Measurements from ENCODE around the gene PRR36. TPM values are rescaled to one million over a fixed set of nuclear protein-coding genes. Genes with fewer than 3 reads are reported as not detected.

Gene PRR36
- total RNA-seq, 2 donors from 2014 or later: 2.2 to 4.2 TPM

DNA sequence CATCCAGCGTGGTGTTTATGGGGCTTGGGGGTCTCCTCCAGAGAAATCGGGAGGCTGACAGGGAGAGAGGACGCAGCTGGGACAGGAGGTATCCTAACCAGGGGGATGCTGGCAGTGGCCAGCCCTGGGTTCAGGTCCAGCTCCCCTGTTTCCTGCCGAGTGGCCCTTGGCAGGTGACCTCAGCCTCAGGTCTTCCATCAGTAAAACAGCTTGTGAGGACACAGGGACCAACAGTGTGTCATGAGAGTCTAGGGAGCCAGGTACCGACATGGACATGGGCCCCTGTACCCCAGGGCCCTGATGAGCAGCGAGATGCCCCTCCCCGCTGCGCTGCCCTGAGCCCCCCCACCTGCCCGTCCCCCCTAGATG, 24.6 kb downstream of the PRR36 start:
- Histone ChIP-seq H3K27ac (no peak overlapping the region), H3K27me3 (replicated peaks; ENCODE audit: insufficient read depth) (no peaks in the 10 kb centered on the region), H3K4me1 (replicated peaks) (no peaks in the 10 kb centered on the region), H3K4me3 (no peak overlapping the region), H3K9me3 (no peaks in the 10 kb centered on the region), H3K36me3 (no peaks in the 10 kb centered on the region)
- TF ChIP-seq POLR2A (IDR thresholded peaks at IDR 0.05) (no peak), CTCF (IDR thresholded peaks at IDR 0.05) (no peak), POLR2AphosphoS5 (IDR thresholded peaks at IDR 0.05) (no peak)
- intact Hi-C loops (cut with DNase I): no loop called here
- DNase-seq (ENCODE audit: low spot score): no peak
- 84% methylated on average over 9 of the region's 9 CpGs for WGBS

DNA sequence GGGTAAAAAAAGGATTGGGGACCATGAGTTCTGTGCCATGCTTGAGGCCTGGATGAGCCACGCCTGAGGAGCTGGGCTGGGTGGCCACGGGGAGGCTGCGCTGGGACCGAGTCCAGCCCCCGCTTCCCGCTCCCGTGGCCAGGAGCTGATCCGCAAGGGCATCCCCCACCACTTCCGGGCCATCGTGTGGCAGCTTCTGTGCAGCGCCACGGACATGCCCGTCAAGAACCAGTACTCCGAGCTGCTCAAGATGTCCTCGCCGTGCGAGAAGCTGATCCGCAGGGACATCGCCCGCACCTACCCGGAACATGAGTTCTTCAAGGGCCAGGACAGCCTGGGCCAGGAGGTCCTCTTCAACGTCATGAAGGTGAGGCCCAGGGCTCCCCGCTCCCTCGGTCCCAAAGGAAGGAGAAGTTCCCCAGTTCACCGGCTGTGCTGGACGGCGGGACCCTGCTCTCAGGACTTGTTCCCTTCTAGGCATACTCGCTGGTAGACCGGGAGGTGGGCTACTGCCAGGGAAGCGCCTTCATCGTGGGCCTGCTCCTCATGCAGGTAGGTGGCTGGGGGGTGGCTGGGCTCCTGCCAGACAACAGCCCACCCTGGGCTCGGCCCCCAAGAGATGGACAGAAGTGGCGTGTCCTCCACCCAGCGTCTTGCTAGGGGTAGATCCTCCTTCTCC, 25.3 kb downstream of the PRR36 start:
- no peaks in the 10 kb centered on the region for H3K36me3 ChIP-seq
- no peaks in the 10 kb centered on the region for H3K9me3 ChIP-seq
- H3K4me1 ChIP-seq (replicated peaks): no peaks in the 10 kb centered on the region
- TF ChIP-seq POLR2A (IDR thresholded peaks at IDR 0.05) (no peak), CTCF (IDR thresholded peaks at IDR 0.05) (no peak), POLR2AphosphoS5 (IDR thresholded peaks at IDR 0.05) (no peak)
- WGBS: 93% methylated on average over 34 of the region's 34 CpGs
- no peak overlapping the region for H3K27ac ChIP-seq
- intact Hi-C loops (cut with DNase I): no loop called here
- DNase-seq (ENCODE audit: low spot score): no peak
- H3K4me3 ChIP-seq: no peak overlapping the region
- no peaks in the 10 kb centered on the region for H3K27me3 ChIP-seq (replicated peaks; ENCODE audit: insufficient read depth)

DNA sequence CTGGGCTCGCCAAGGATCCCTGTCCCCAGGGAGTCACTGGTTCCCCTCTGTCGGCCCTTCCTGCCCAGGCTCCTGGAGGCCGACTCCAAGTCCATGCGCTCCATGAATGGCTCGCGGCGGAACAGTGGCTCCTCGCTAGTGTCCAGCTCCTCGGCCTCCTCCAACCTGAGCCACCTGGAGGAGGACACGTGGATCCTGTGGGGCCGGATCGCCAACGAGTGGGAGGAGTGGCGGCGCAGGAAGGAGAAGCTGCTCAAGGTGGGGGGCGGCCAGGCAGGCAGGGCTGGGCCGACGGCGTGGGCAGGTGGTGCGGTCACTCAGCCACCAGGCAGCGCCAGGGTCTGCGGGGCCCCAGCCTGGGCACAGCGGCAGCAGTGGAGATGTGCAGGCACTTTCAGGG, 26.5 kb downstream of the PRR36 start:
- Histone ChIP-seq H3K27ac (no peak overlapping the region), H3K4me1 (replicated peaks) (no peaks in the 10 kb centered on the region), H3K36me3 (no peaks in the 10 kb centered on the region), H3K27me3 (replicated peaks; ENCODE audit: insufficient read depth) (no peaks in the 10 kb centered on the region), H3K9me3 (no peaks in the 10 kb centered on the region), H3K4me3 (no peak overlapping the region)
- TF ChIP-seq POLR2A (IDR thresholded peaks at IDR 0.05) (no peak), CTCF (IDR thresholded peaks at IDR 0.05) (no peak), POLR2AphosphoS5 (IDR thresholded peaks at IDR 0.05) (no peak)
- WGBS: 88% methylated on average over 23 of the region's 23 CpGs
- DNase-seq (ENCODE audit: low spot score): no peak
- intact Hi-C loops (cut with DNase I): no loop called here

GRCh38 chr19:7846155-7846646, 28.0 kb downstream of the PRR36 start:
- H3K4me1 ChIP-seq (replicated peaks): no peaks in the 10 kb centered on the region

More at GRCh38 chr19:7846155-7846646, 28.0 kb downstream of the PRR36 start:
- no peak overlapping the region for H3K4me3 ChIP-seq
- H3K27me3 ChIP-seq (replicated peaks; ENCODE audit: insufficient read depth): no peaks in the 10 kb centered on the region
- WGBS: 96% methylated on average over 18 of the region's 19 CpGs
- H3K27ac ChIP-seq: no peak overlapping the region
- TF ChIP-seq POLR2A (IDR thresholded peaks at IDR 0.05) (no peak), CTCF (IDR thresholded peaks at IDR 0.05) (no peak), POLR2AphosphoS5 (IDR thresholded peaks at IDR 0.05) (no peak)
- intact Hi-C loops (cut with DNase I): no loop called here
- no peaks in the 10 kb centered on the region for H3K36me3 ChIP-seq
- no peak for DNase-seq (ENCODE audit: low spot score)
- no peaks in the 10 kb centered on the region for H3K9me3 ChIP-seq

Data from prostate gland (tissue), 2 donors.